Fibroblast of villous mesenchyme (primary cell): Measurements from ENCODE around the gene MYH9. TPM values are rescaled to one million over a fixed set of nuclear protein-coding genes. Genes with fewer than 3 reads are reported as not detected.
"Not testable (repeated sequence)": the region's sequence is repeated elsewhere in the genome, so short reads cannot be mapped to it uniquely, and the experiment has no call there.

Experiments used
- DNase-seq: peaks from one replicate; pipeline ENCODE4 v3.0.0-alpha.2; 2010; ENCODE audit warnings: low read depth
- H3K4me3 ChIP-seq: 2 replicates; pipeline ENCODE4 v1.5.1; 2011; ENCODE audit warnings: low read depth, mild to moderate bottlenecking, low read length
- CTCF ChIP-seq: IDR thresholded peaks from 2 replicates; pipeline ENCODE4 v1.5.1; 2012; ENCODE audit warnings: low read depth, mild to moderate bottlenecking, low read length; ENCODE audit not compliant: insufficient read depth
- total RNA-seq: library from RNA; depleted of rRNA; stranded (reverse); fragments of >200 nt; gene quantifications from 2 replicates; pipeline ENCODE4 v1.2.3, GENCODE V29; 2012

MYH9 gene
- total RNA-seq, 1 donor, result 1,420 TPM

- peak; percentile 62 for DNase-seq
- no peak overlapping the region for H3K4me3 ChIP-seq
- no peak for TF ChIP-seq CTCF
Observed at GRCh38 chr22:36398601-36399471, 11.1 kb upstream of the MYH9 start.

- DNase-seq, result peak; percentile 71
- TF ChIP-seq CTCF, result peak; percentile 14
- H3K4me3 ChIP-seq, result no peak overlapping the region
Observed at GRCh38 chr22:36397131-36398093, 9.6 kb upstream of the MYH9 start.

- no peak for TF ChIP-seq CTCF
- no peak overlapping the region for H3K4me3 ChIP-seq
- peak; percentile 86 for DNase-seq
Observed at GRCh38 chr22:36395915-36396314, 8.1 kb upstream of the MYH9 start.

GRCh38 chr22:36395055-36395849, 7.5 kb upstream of the MYH9 start:
- DNase-seq, result no peak
- no peak overlapping the region for H3K4me3 ChIP-seq

GRCh38 chr22:36391638-36392037, 3.9 kb upstream of the MYH9 start:
- TF ChIP-seq CTCF, result no peak

More at GRCh38 chr22:36395055-36395849, 7.5 kb upstream of the MYH9 start:
- no peak for TF ChIP-seq CTCF

GRCh38 chr22:36389122-36389521, 1.4 kb upstream of the MYH9 start:
- DNase-seq, result not testable (repeated sequence)
- H3K4me3 ChIP-seq, result peak overlapping the region; percentile 54

More at GRCh38 chr22:36391638-36392037, 3.9 kb upstream of the MYH9 start:
- H3K4me3 ChIP-seq, result no peak overlapping the region
- no peak for DNase-seq

- no peak for DNase-seq
- peak overlapping the region; percentile 95 for H3K4me3 ChIP-seq
- TF ChIP-seq CTCF, result no peak
Observed at GRCh38 chr22:36387709-36387958, 133 bp downstream of the MYH9 start.
